ENCODE results near the gene ESRP2. TPM values are rescaled to one million over a fixed set of nuclear protein-coding genes. Genes with fewer than 3 reads are reported as not detected.

Gene ESRP2
- total RNA-seq, 1 experiment from 2014 or later: 0.19 TPM

GRCh38 chr16:68234188-68235107 is 1.5 kb downstream of the ESRP2 start:
- TF ChIP-seq CTCF (conservative IDR thresholded peaks at IDR 0.05; ENCODE audit: low read depth, low read length) (no peak), EZH2 (IDR thresholded peaks at IDR 0.05; ENCODE audit: borderline replicate concordance, low read depth, low read length, poor library complexity, severe bottlenecking) (no peak)
- intact Hi-C loops (cut with micrococcal nuclease; ENCODE audit: unreplicated experiment): no loop called here
- Histone ChIP-seq H3K4me3 (ENCODE audit: low read depth, low read length, poor library complexity, severe bottlenecking) (no peak overlapping the region), H3K27me3 (replicated peaks; ENCODE audit: insufficient read depth, low read depth, low read length, poor library complexity) (no peaks in the 10 kb centered on the region), H3K9me3 (ENCODE audit: low read depth, low read length, poor library complexity, severe bottlenecking) (no peaks in the 10 kb centered on the region), H3K4me1 (ENCODE audit: insufficient read depth, low read length, poor library complexity, severe bottlenecking) (peaks cover 9% of the 10 kb centered on the region), H3K27ac (ENCODE audit: low read depth, low read length, poor library complexity, severe bottlenecking) (no peak overlapping the region), H3K36me3 (ENCODE audit: insufficient read depth, low read length, poor library complexity, severe bottlenecking) (no peaks in the 10 kb centered on the region)
- no TSS peak for BruUV-seq (replicated peaks)
- CTCF ChIA-PET: interaction anchor here (0.5 to 0.6 kb wide), 2 partner anchors 70 to 253 kb away, joined by 3 to 4 read pairs; no protein-coding TSS in a partner anchor
- POLR2A ChIA-PET (ENCODE audit: low non-redundant PET): no interaction called here
- DNase-seq (ENCODE audit: low spot score): no peak

- intact Hi-C loops (cut with micrococcal nuclease; ENCODE audit: unreplicated experiment): no loop called here
- POLR2A ChIA-PET (ENCODE audit: low non-redundant PET): no interaction called here
- no TSS peak for BruUV-seq (replicated peaks)
- Histone ChIP-seq H3K4me1 (ENCODE audit: insufficient read depth, low read length, poor library complexity, severe bottlenecking) (peaks cover 9% of the 10 kb centered on the region), H3K4me3 (ENCODE audit: low read depth, low read length, poor library complexity, severe bottlenecking) (no peak overlapping the region), H3K9me3 (ENCODE audit: low read depth, low read length, poor library complexity, severe bottlenecking) (no peaks in the 10 kb centered on the region), H3K27ac (ENCODE audit: low read depth, low read length, poor library complexity, severe bottlenecking) (no peak overlapping the region), H3K27me3 (replicated peaks; ENCODE audit: insufficient read depth, low read depth, low read length, poor library complexity) (no peaks in the 10 kb centered on the region), H3K36me3 (ENCODE audit: insufficient read depth, low read length, poor library complexity, severe bottlenecking) (no peaks in the 10 kb centered on the region)
- no peak for TF ChIP-seq EZH2 (IDR thresholded peaks at IDR 0.05; ENCODE audit: borderline replicate concordance, low read depth, low read length, poor library complexity, severe bottlenecking)
- TF ChIP-seq CTCF (conservative IDR thresholded peaks at IDR 0.05; ENCODE audit: low read depth, low read length): no peak
- CTCF ChIA-PET: interaction anchor here (0.5 to 0.6 kb wide), 2 partner anchors 69 to 252 kb away, joined by 3 to 4 read pairs; no protein-coding TSS in a partner anchor
- no peak for DNase-seq (ENCODE audit: low spot score)
Observed at GRCh38 chr16:68233835-68234187, 2.1 kb downstream of the ESRP2 start.

GRCh38 chr16:68233085-68233834 is 2.7 kb downstream of the ESRP2 start:
- H3K9me3 ChIP-seq (ENCODE audit: low read depth, low read length, poor library complexity, severe bottlenecking): no peaks in the 10 kb centered on the region
- no peak for TF ChIP-seq CTCF (conservative IDR thresholded peaks at IDR 0.05; ENCODE audit: low read depth, low read length)
- no peak overlapping the region for H3K27ac ChIP-seq (ENCODE audit: low read depth, low read length, poor library complexity, severe bottlenecking)
- ChIA-PET POLR2A (ENCODE audit: low non-redundant PET) (no interaction called here), CTCF (no interaction called here)
- H3K4me3 ChIP-seq (ENCODE audit: low read depth, low read length, poor library complexity, severe bottlenecking): no peak overlapping the region
- H3K4me1 ChIP-seq (ENCODE audit: insufficient read depth, low read length, poor library complexity, severe bottlenecking): peaks cover 9% of the 10 kb centered on the region
- no peaks in the 10 kb centered on the region for H3K36me3 ChIP-seq (ENCODE audit: insufficient read depth, low read length, poor library complexity, severe bottlenecking)
- intact Hi-C loops (cut with micrococcal nuclease; ENCODE audit: unreplicated experiment): no loop called here
- DNase-seq (ENCODE audit: low spot score): no peak
- no TSS peak for BruUV-seq (replicated peaks)
- H3K27me3 ChIP-seq (replicated peaks; ENCODE audit: insufficient read depth, low read depth, low read length, poor library complexity): no peaks in the 10 kb centered on the region

Data from A673 (cell line).